HG02938 (cell line): ENCODE data around the gene SYT13.
"Not testable (repeated sequence)": the region's sequence is repeated elsewhere in the genome, so short reads cannot be mapped to it uniquely, and the experiment has no call there.

Experiments used
- ATAC-seq: cut with Tn5 transposase; IDR thresholded peaks from one replicate; pipeline ENCODE4 v1.9.1; 2021; ENCODE audit warnings: mild to moderate bottlenecking, moderate library complexity; ENCODE audit not compliant: unreplicated experiment

The SYT13 gene

DNA sequence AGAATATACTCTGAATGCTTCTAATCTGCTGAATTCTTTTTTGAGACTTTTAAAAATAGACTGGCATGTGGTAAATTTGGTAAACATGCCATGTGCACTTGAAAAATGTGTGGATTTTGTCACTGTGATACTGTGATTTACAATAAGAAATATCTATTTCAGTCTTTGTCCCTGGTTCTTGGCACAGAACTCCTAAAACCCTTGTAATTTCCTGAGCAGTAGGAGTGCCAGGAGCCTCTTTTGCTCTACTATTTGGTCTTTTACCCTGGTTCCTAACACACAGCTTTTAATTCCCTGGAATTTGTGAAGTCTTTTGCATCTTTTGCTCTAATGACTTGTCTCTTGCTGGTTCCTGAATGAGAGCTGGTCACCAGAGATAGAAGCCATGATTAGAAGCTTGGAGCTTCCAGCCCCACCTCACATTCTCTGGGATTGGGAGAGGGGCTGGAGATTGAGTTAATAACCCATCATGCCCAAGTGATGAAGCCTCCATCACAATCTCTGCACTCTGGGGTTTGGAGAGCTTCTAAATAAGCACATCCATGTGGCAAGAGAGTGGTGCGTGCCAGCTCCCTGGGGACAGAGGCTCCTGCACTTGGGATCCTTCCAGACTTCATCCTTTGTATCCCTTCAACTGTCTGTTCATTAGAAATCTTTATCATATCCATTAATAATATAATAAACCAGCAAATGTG, 27.2 kb upstream of the SYT13 start:
- ATAC-seq, result no peak

DNA sequence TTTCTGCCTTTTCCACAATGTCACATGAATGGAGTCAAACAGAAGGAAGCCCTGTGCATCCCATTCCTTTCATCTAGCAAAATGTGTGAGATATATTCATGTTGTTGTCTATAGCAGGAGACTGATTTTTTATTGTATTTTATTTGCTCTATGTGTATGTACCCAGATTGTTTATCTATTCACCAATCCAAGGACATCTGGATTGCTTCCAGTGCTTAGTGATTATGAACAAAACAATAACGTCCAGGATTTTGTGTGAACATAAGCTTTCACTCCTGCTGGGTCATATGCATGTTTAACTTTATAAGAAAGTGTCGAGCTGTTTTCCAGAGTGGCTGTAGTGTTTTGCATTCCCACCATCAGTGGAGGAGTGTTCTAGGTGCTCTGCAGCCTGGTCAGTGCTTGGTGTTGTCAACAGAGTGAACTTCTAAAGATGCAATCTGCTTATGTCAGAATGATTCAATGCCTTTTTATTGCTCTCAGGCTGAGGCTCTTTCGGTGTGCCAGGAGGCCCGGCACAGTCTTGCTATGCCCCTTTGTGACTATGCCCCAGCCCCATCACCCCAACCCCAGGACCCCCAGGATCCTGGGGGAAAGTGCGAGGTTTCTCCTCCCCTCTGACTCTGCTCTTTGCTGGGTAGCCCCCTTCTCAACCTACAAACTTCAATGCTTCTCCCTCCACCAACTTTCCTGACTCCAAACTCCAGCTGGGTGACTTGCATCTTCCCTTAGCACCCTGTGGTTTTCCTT, 19.9 kb upstream of the SYT13 start:
- no peak for ATAC-seq

DNA sequence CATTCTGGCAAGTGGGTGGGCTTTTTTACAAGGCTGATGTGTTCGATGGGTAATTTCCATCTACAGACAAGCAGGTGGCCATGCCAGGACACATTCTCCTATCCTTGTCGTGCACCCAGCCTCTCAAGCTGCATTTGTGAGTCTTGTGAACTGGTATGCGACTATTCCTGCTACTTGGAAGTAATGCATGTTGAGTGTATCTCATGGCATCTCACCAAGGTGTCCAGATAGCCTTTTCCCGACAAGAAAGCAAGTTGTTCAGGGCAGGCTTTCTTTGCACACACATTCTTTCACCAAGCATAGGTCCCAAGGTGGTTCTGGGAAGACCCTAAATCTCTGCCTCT, 18.8 kb upstream of the SYT13 start:
- no peak for ATAC-seq

DNA sequence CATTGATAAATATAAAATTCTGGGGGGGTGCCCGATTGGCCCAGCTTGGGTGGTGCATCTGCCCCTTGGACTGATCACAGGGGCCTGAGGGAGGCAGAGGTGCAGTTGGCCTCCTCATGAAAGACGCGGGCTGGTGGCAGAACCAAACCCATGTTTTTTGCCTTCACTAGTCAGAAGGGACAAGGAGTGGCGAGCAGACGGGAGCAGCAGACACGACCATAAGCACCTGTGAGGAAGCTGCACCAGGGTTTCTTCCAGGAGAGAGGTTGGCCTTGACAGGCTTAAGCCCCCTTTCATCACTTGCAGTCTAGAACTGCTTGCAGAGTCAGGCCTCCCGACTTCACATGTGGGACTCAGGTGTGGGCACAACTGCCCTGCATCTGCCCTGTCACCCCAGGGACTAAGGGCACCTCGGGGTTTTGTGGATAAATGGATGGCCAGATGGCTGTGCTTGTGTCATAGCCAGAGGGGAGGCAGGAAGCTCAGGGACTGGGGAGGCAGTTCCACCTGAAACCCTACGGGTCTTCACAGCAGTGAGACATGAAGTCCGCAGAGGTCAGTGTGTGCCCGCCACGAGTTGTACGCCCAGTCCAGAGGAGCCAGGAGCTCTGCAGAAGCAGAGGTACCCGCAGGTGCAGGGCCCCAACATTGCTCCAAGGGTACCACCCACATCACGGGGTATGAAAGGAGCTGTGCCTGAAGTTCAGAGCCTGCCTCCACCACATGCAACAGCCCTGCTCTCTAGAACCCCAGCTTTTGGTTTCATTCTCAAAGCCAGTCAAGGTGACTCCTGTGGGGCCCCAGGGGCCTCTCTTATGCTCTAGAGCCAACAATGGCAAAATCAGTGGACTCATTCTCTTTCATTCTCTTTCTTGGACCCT, 18.2 kb upstream of the SYT13 start:
- no peak for ATAC-seq

DNA sequence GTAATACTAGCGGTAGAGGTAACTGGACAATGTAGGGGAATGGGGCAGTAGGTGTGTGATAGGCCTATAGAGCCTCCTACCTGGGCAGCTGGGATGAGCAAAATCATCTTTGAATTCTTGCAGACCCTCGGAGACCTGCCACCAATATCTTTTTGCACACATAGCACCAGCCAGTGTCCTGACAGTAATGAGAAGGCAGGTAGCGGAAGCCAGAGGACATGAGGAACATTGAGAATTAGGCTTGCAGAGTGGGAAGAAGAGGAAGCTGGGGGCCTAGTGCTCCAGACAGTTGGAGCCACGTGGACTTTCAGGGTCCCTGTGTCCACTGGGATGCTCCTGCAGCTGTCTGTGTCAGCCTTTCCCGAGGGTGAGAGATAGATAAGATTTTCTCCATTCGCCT, 17.2 kb upstream of the SYT13 start:
- ATAC-seq, result no peak

DNA sequence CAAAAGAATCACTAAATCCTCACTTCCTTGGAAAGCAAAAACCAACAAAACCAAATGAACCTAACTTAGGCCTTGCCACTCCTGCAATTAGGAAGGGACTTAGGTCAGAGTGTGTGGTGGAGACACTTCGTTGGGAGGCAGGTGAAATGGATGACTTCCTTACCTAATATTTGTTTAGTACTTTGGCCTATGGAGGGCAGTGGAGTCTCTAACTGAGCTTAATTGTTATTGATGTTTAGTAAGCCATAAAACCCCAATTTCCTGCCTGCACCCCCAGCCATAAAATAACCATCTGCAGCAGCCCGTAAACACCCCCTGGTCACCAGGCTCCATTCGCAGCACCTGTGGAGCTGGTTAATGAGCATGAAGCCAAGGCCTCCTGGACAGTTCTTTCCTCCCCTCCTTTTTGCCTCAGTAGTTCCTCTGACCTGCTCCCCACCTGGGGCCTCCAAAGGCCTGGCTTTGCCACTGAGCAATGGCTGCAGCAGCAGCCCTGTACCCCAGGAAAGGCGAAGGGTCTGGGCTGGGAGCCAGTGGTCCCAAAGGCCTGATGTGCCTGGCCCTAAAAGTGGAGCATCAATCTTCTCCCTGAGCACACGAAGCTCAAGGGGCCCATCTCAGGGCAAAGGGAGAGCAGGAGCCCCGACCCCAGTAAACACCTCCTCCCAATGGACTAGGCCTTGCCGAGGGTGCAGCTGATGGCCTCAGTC, 15.6 kb upstream of the SYT13 start:
- no peak for ATAC-seq

DNA sequence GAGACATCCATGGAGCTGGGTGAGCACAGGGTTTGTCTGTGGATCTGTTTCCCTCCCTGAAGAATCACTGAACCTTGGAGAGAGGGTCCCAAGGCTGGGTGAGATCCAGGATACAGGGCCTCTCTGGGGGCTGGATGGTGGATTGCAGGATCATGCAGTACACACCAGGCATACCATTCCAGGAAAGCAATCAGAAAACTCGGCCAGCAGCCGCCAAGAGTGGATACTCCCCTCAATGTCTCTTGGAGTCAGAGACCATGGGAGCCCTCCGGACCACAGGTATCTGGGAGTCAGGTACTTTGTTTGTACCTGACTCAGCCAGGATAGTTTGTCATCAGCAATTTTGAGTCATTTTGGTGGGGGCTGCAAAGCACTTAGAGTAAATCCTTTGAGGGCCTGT, 14.6 kb upstream of the SYT13 start:
- ATAC-seq, result no peak

DNA sequence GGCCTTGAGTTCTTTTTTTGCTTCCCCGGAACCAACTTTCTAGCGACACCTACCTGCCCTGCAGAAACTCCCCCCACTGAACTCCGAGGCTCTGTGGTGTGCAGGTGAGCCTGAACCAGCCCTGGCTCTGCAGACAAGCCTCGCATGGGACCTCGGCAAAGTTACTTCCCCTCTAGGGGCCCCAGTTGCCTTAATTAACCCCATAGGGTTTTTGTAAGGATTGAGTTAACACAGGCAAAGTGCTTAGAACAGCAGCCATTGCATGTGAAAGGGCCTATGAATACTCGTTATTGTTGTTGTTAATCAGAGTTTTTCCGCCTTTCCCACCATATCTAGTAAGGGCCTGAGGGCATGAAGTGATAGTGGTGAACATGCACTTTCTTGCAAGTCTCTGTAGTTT, 12.6 kb upstream of the SYT13 start:
- ATAC-seq, result no peak

DNA sequence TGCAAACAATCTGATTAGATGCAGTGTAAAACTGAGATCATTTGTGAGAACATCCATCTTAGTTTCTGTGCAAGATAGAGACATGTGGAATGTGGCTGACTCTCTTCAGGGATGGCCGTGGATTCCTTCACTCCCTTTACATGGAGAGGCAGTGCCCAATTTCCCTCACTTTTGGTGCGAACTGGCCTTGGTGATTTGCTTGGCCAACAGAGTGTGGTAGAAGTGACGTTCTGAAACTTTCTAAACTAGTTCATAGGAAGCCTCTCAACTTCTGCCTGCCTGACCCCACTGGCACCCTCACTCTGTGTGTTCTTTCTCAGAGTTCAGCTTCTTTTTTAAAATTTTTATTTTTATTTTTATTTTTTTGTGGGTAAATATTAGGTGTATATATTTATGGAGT, 9.9 kb upstream of the SYT13 start:
- ATAC-seq, result no peak

DNA sequence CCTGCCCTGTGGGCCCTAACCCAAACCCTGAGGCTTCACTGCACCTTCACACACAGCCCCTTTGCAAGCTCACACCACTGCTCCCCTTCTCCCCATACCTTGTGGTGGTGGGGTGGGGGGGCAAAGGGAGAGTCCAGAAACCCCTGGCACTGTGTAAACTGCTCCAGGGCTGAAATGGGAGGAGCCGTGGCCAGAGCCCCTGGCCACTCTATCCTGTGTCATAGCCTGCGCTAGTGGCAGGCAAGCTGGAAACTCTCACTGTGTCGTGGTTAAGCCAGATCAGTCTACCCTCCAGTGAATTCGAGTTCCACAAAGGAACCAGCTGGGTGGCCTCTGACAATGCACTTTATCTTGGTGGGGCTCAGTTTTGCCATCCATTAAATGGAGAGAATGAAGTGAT, 8.4 kb upstream of the SYT13 start:
- ATAC-seq, result no peak

DNA sequence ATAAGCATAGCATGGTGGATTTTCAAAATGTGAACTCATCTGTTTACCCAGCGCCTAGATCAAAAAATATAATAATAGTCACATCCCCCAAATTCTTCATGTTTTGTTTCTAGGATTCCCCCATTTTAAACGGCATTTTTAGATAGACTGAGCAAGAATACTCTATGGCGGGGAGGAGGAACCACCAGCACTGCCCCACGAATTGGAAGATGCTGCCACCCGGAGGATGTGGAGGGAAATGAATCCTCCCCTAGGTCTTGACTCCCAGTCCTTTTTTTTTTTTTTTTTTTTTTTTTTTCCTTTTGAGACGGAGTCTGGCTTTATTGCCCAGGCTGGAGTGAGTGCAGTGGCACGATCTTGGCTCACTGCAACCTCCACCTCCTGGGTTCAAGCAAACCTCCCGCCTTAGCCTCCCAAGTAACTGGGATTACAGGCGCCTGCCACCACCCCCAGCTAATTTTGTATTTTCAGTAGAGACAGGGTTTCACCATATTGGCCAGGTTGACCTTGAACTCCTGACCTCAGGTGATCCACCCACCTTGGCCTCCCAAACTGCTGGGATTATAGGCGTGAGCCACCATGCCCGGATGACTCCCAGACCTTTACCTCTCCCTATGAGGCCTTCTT, 7.5 kb upstream of the SYT13 start:
- not testable (repeated sequence) for ATAC-seq

DNA sequence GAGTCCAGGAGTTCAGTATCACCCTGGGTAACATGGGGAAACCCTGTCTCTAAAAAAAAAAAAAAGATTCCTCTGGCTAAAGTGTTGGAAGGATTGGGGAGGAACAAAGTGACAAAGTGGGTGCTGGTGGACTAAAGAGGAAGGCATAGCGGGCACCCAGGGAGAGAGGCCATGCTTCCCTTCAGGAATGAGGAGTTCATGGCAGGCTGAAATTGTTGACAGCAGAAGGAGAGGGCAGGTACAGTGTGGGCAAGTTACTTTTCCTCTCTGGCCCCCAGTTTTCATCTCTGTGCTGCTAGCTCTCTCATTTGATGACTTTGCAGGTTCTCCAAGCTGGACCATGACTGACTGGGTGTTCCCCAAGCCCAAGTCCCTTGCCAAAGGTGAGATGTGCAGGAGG, 4.4 kb upstream of the SYT13 start:
- ATAC-seq, result no peak

DNA sequence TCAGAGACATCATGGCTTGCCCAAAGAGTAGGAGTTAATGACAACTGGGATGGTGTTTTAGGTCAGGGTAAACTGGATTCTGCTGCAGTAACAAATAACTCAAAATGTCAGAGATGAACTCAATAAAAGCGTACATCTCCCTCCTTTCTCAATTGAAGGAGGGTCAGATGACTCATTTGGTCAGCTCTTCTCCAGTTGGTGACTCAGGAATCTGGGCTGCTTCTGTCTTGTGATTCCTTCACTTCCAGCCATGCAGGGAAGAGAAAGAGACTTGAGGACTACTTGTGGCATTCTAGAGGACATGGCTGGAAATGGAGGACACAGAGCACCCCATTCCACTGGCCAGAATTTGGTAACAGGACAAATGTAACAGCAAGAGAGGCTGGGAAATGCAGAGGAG, 3.2 kb upstream of the SYT13 start:
- no peak for ATAC-seq

DNA sequence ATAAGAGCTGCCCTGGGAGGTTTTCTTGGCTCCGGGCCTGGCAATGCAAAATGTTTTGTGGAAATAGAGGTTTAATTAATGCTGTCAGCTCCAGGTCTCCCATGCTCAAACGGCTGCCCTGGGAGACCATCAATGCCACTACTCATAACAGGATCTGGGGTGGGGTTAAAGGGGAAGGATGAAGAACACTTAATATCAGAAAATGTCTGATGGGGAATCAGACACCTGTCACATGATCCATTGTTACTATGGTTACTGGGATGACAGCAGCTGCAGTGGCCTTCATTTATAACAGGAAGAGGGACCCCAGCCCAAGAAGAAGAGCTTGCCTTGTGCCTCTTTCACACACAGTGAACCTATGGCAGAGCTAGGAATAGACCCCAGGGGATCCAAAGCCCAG, 2.2 kb upstream of the SYT13 start:
- no peak for ATAC-seq

DNA sequence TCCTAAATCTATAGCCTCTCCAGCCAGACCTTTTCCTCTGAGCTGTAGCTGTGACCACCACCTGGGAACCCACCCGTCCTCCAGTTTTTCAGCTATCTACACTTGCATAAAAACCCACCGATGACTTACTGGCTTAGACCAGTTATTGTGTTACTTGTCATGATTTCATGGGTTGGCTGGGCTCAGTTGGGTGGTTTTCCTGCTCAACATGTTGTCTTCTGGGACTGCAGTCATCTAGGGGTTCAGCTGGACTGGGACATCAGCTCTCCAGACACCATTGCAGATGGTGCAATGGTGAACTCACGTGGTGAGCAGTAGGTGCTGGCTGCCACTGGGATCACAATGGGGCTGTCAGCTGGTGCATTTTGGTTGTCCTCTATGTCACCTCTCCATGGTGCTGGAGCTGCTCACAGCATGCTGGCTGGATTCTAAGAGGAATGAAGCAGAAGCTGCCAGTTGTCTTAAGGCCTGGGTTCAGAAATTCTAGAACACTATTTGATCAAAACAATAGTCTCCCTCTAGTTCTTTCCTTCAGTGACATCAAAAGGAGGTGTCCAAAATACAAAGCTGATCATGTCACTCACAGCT, 1.3 kb upstream of the SYT13 start:
- no peak for ATAC-seq

DNA sequence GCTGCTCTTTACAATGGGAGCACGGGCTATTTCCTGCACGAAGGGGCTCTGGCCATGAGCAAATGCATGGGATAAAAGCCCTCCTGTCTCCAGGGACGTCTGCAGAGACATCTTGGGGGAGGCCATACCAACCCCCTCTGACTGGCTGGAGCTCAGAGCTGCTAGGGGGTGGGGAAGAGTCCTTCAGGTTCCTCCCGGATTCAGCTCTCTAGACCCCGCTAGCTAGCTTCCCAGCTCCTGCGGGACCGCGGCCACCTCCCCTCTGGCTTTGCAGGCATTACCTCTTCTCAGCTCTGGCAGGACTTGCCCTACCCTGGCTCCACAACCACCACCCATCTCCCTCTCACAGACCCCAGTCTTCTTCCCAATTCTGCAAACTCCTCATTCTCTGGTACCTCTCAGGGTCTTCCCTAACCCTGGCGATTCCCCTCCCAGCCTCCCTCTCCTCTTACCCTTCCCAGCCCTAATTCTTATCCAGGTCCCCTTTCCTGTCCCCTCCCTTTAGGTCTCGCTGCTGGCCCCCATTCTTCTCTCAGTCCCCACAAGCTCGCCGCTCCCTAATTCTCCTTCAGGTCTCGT, 802 bp downstream of the SYT13 start:
- ATAC-seq, result no peak

DNA sequence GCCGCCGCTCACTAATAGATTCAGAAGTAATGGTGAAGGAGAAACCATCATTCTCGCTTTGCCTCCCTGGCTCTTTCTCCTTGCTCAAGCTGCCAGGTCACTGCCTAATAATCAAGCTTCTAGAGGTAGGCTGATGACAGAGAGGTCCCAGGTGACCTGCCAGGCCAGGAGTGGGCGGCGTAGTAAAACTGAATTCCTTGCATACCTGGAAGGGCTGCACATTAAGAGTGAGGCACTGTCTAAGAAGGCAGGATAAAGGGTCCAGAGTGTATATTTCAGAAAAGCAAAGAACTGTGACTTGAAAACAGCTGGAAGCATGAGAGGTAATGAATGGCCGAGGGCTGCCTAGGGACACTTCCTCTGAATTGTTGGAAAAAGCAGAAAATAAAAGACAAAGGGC, 4.1 kb downstream of the SYT13 start:
- no peak for ATAC-seq

DNA sequence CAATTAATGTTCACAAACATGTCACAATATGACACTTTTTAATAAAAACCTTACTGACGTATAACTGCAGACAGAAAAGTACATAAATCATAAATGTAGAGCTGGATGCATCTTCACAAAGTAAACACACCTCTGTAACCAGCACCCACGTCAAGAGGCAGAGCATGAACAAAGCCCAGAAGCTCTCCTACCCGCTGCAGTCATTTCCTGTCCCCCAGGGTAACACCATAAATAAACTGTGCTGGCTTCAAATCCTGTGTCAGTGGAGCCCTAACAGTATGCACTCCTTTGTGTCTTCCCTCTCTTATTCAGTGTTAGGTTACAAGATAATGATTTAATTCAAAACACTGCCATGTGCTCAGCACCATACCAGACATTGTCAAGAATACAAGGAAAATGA, 5.7 kb downstream of the SYT13 start:
- no peak for ATAC-seq

DNA sequence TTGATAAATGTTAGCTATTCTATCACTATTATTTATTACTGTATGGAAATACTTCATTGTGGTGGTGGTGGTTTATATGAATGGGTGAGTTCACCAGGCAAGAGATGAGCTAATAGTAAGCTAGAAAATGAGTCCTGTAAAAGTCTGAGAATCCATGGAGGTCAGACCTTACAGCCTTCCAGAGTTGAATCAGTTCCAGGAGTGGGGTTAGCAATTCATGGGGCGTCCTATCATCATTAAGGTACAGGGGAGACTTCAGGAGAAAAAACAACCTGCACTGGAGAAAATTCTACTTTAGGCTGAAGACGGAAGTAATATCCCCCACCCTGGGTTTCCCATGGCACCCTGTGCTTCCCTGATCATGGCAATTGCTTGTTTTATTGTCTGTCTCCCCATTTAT, 6.5 kb downstream of the SYT13 start:
- no peak for ATAC-seq

DNA sequence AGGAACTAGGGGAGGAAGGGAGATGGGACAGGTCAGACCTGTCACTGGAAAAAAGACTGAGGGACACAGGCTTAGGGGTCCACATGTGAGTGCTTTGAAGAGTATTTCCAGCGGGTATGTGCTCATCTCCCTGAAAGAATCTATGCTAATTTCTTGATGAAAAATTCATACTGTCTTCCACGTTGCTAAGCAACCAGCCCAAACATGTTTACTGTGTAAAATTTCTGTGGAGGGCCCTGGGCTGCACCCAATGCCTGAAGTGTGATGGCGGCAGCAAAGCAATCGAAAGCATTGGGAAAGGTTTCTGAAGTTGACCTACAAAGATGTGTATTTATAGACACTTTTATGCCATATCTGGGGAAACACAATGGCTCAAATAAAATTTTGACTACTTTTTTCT, 7.4 kb downstream of the SYT13 start:
- ATAC-seq, result no peak
